Activated CD8-positive, alpha-beta memory T cell treated with anti-CD3 and anti-CD28 coated beads, Interleukin-2, amount 10 ng/mL, durations not matched to agents 7 days and 5 days (primary cell): ENCODE results near the gene GPC3. TPM values are rescaled to one million over a fixed set of nuclear protein-coding genes. Genes with fewer than 3 reads are reported as not detected.

Experiments used
- ATAC-seq: fragments of 150-1000 bp; cut with Tn5 transposase; one replicate; pipeline ENCODE4 v1.10.0; 2021; ENCODE audit warnings: moderate library complexity
- CTCF ChIA-PET: fragments of 350-600 bp; sonication (Branson Sonifier 250); formaldehyde crosslinking; loops from one replicate; lab custom pipeline; 2021; ENCODE audit warnings: antibody characterized with exemption; lab: Charles Lee
- DNase-seq: peaks from one replicate; pipeline ENCODE4 v3.0.0-alpha.2; 2020
- H3K27ac Mint-ChIP-seq: one replicate; pipeline ENCODE4 v1.8.0; 2021; ENCODE audit warnings: mild to moderate bottlenecking, mixed read lengths
- H3K27me3 Mint-ChIP-seq: one replicate; pipeline ENCODE4 v1.8.0; 2021; ENCODE audit warnings: mixed read lengths
- H3K36me3 Mint-ChIP-seq: one replicate; pipeline ENCODE4 v1.8.0; 2021; ENCODE audit warnings: mild to moderate bottlenecking, mixed read lengths
- H3K4me1 Mint-ChIP-seq: one replicate; pipeline ENCODE4 v1.8.0; 2021; ENCODE audit warnings: mixed read lengths
- H3K4me3 Mint-ChIP-seq: one replicate; pipeline ENCODE4 v1.8.0; 2021; ENCODE audit warnings: mild to moderate bottlenecking, moderate library complexity, mixed read lengths
- H3K9me3 Mint-ChIP-seq: one replicate; pipeline ENCODE4 v1.8.0; 2022; ENCODE audit warnings: low read depth, mixed read lengths
- total RNA-seq, 2 experiments: library from RNA; stranded (reverse); gene quantifications; one replicate each; pipeline ENCODE4 v1.2.3, GENCODE V29; 2021

GPC3 gene
- total RNA-seq, 2 experiments from 2014 or later: not detected

GRCh38 chrX:133669214-133669613, 316.2 kb downstream of the GPC3 start:
- DNase-seq (no peak), ATAC-seq (no peak)
- Mint-ChIP-seq H3K4me3 (no peak overlapping the region), H3K9me3 (no peaks in the 10 kb centered on the region), H3K4me1 (no peaks in the 10 kb centered on the region), H3K27me3 (no peaks in the 10 kb centered on the region), H3K36me3 (no peaks in the 10 kb centered on the region), H3K27ac (no peak overlapping the region)
- CTCF ChIA-PET: no interaction called here

GRCh38 chrX:133668225-133668931, 317.0 kb downstream of the GPC3 start:
- Mint-ChIP-seq H3K27me3 (no peaks in the 10 kb centered on the region), H3K4me3 (no peak overlapping the region), H3K4me1 (no peaks in the 10 kb centered on the region), H3K9me3 (no peaks in the 10 kb centered on the region), H3K36me3 (no peaks in the 10 kb centered on the region), H3K27ac (no peak overlapping the region)
- DNase-seq: no peak
- CTCF ChIA-PET: no interaction called here
- ATAC-seq: no peak

GRCh38 chrX:133666256-133666655, 319.1 kb downstream of the GPC3 start:
- Mint-ChIP-seq H3K27me3 (no peaks in the 10 kb centered on the region), H3K9me3 (no peaks in the 10 kb centered on the region), H3K36me3 (no peaks in the 10 kb centered on the region), H3K4me3 (no peak overlapping the region), H3K27ac (no peak overlapping the region), H3K4me1 (no peaks in the 10 kb centered on the region)
- no peak for DNase-seq
- ATAC-seq: no peak
- CTCF ChIA-PET: no interaction called here

GRCh38 chrX:133661962-133662839, 323.2 kb downstream of the GPC3 start:
- no peaks in the 10 kb centered on the region for H3K36me3 Mint-ChIP-seq
- ATAC-seq (no peak), DNase-seq (no peak)
- H3K4me1 Mint-ChIP-seq: no peaks in the 10 kb centered on the region
- no peak overlapping the region for H3K27ac Mint-ChIP-seq
- H3K27me3 Mint-ChIP-seq: no peaks in the 10 kb centered on the region
- H3K4me3 Mint-ChIP-seq: no peak overlapping the region
- H3K9me3 Mint-ChIP-seq: no peaks in the 10 kb centered on the region
- CTCF ChIA-PET: no interaction called here

- Mint-ChIP-seq H3K27me3 (no peaks in the 10 kb centered on the region), H3K4me1 (no peaks in the 10 kb centered on the region), H3K4me3 (no peak overlapping the region), H3K9me3 (no peaks in the 10 kb centered on the region), H3K27ac (no peak overlapping the region), H3K36me3 (no peaks in the 10 kb centered on the region)
- DNase-seq (no peak), ATAC-seq (no peak)
- CTCF ChIA-PET: no interaction called here
Observed at GRCh38 chrX:133660281-133660680, 325.1 kb downstream of the GPC3 start.

- no peaks in the 10 kb centered on the region for H3K36me3 Mint-ChIP-seq
- H3K4me1 Mint-ChIP-seq: no peaks in the 10 kb centered on the region
- CTCF ChIA-PET: no interaction called here
- H3K27me3 Mint-ChIP-seq: no peaks in the 10 kb centered on the region
- ATAC-seq (no peak), DNase-seq (no peak)
- no peak overlapping the region for H3K27ac Mint-ChIP-seq
- no peak overlapping the region for H3K4me3 Mint-ChIP-seq
- H3K9me3 Mint-ChIP-seq: no peaks in the 10 kb centered on the region
Observed at GRCh38 chrX:133658293-133658911, 327.0 kb downstream of the GPC3 start.

GRCh38 chrX:133655275-133656265, 329.8 kb downstream of the GPC3 start:
- ATAC-seq (no peak), DNase-seq (no peak)
- Mint-ChIP-seq H3K36me3 (no peaks in the 10 kb centered on the region), H3K4me1 (no peaks in the 10 kb centered on the region), H3K27ac (no peak overlapping the region), H3K9me3 (no peaks in the 10 kb centered on the region), H3K27me3 (no peaks in the 10 kb centered on the region), H3K4me3 (no peak overlapping the region)
- CTCF ChIA-PET: no interaction called here

GRCh38 chrX:133654811-133655210, 330.6 kb downstream of the GPC3 start:
- H3K36me3 Mint-ChIP-seq: no peaks in the 10 kb centered on the region
- no peaks in the 10 kb centered on the region for H3K27me3 Mint-ChIP-seq
- no peak overlapping the region for H3K27ac Mint-ChIP-seq

GRCh38 chrX:133653358-133653757, 332.0 kb downstream of the GPC3 start:
- no peaks in the 10 kb centered on the region for H3K9me3 Mint-ChIP-seq
- CTCF ChIA-PET: no interaction called here
- no peak overlapping the region for H3K27ac Mint-ChIP-seq
- DNase-seq: no peak
- no peaks in the 10 kb centered on the region for H3K4me1 Mint-ChIP-seq
- ATAC-seq: no peak
- no peak overlapping the region for H3K4me3 Mint-ChIP-seq
- no peaks in the 10 kb centered on the region for H3K36me3 Mint-ChIP-seq
- H3K27me3 Mint-ChIP-seq: no peaks in the 10 kb centered on the region

More at GRCh38 chrX:133654811-133655210, 330.6 kb downstream of the GPC3 start:
- ATAC-seq: no peak
- no peak overlapping the region for H3K4me3 Mint-ChIP-seq
- CTCF ChIA-PET: no interaction called here
- H3K4me1 Mint-ChIP-seq: no peaks in the 10 kb centered on the region
- no peaks in the 10 kb centered on the region for H3K9me3 Mint-ChIP-seq
- no peak for DNase-seq

GRCh38 chrX:133652185-133652584, 333.2 kb downstream of the GPC3 start:
- no peaks in the 10 kb centered on the region for H3K4me1 Mint-ChIP-seq
- H3K27me3 Mint-ChIP-seq: no peaks in the 10 kb centered on the region
- no peak for ATAC-seq
- DNase-seq: no peak
- CTCF ChIA-PET: no interaction called here
- no peaks in the 10 kb centered on the region for H3K9me3 Mint-ChIP-seq
- H3K27ac Mint-ChIP-seq: no peak overlapping the region
- no peaks in the 10 kb centered on the region for H3K36me3 Mint-ChIP-seq
- H3K4me3 Mint-ChIP-seq: no peak overlapping the region

GRCh38 chrX:133650239-133650638, 335.2 kb downstream of the GPC3 start:
- Mint-ChIP-seq H3K36me3 (no peaks in the 10 kb centered on the region), H3K27ac (no peak overlapping the region), H3K4me3 (no peak overlapping the region), H3K9me3 (no peaks in the 10 kb centered on the region), H3K27me3 (no peaks in the 10 kb centered on the region), H3K4me1 (no peaks in the 10 kb centered on the region)
- CTCF ChIA-PET: no interaction called here
- no peak for DNase-seq
- no peak for ATAC-seq

- H3K36me3 Mint-ChIP-seq: no peaks in the 10 kb centered on the region
- DNase-seq (no peak), ATAC-seq (no peak)
- no peaks in the 10 kb centered on the region for H3K27me3 Mint-ChIP-seq
- no peak overlapping the region for H3K4me3 Mint-ChIP-seq
- H3K27ac Mint-ChIP-seq: no peak overlapping the region
- CTCF ChIA-PET: no interaction called here
- H3K4me1 Mint-ChIP-seq: no peaks in the 10 kb centered on the region
- no peaks in the 10 kb centered on the region for H3K9me3 Mint-ChIP-seq
Observed at GRCh38 chrX:133649651-133650050, 335.7 kb downstream of the GPC3 start.

GRCh38 chrX:133648594-133648993, 336.8 kb downstream of the GPC3 start:
- Mint-ChIP-seq H3K27me3 (no peaks in the 10 kb centered on the region), H3K27ac (no peak overlapping the region), H3K4me1 (no peaks in the 10 kb centered on the region), H3K9me3 (no peaks in the 10 kb centered on the region), H3K4me3 (no peak overlapping the region), H3K36me3 (no peaks in the 10 kb centered on the region)
- DNase-seq: no peak
- ATAC-seq: no peak
- CTCF ChIA-PET: no interaction called here
